NCI-H2227 (cell line): ENCODE measurements around the gene TLE3.
"Not testable (repeated sequence)": the region's sequence is repeated elsewhere in the genome, so short reads cannot be mapped to it uniquely, and the experiment has no call there.

ENCODE experiments used
- DNase-seq: peaks from one replicate; lab custom pipeline; 2025; ENCODE audit not compliant: unreplicated experiment; lab: John Stamatoyannopoulos, UW

The TLE3 gene

GRCh38 chr15:70097321-70098152 is at the start of gene TLE3:
Gene TLE3, minus strand, starts transcription at chr15:70097917. Its CDS starts 1,119 bp downstream, at chr15:70096798.
- DNase-seq = peak; percentile 94

DNA sequence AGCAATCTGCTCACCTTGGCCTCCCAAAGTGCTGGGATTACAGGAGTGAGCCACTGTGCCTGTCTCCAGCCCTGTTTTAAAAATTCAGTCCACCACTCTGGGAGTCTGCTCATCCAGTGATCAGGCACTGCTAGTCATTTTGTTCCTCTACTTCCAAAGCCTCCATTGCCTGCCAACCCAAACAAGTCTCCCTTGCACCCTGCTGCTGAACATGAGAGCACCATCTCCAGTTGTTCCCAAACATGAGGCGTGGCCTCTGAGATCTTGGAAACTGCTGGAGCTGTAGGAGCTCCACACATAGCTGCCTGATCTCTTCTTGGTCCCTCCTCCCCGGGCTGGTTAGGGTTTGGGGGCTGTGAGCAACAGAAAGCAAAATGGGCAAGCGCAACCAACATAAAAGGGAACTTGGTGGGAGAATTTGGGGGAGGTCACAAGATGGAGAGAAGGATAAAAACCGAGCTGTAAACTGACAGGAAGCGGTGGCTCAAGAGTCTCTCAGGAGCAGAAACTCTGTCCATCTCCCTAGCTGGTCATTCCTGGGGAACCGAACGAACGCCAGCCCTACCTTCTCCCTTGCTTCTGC is 49.6 kb upstream of the TLE3 start:
- DNase-seq = no peak

DNA sequence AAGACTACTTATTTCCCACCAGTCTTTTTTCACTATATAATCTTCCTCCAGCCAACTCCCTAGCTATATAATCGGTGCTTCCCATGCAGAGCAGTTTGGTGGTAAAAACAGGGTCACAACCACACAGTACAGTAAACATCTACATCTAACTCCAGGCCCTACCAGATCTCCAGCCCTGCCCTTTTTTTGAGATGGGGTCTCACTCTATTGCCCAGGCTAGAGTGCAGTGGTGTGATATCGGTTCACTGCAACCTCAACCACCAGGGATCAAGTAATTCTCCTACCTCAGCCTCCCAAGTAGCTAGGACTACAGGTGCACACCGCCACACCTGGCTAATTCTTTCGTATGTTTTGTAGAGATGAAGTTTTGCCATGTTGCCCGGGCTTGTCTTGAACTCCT is 49.1 kb upstream of the TLE3 start:
- no peak for DNase-seq

DNA sequence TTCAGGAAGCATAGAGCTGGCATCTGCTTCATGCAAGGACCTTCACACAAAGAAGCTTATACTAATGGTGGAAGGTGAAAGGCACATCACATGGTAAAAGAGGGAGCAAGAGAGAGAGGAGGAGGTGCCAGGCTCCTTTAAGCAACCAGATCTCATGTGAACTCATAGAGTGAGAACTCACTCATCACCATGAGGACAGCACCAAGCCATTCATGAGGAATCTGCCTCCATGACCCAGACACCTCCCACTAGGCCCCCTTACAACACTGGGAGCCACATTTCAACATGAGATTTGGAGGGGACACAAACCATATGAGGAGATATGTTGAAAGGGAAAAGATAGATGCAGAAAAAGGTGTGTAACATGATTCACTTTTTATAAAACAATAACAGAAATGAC is 48.4 kb upstream of the TLE3 start:
- DNase-seq = no peak

DNA sequence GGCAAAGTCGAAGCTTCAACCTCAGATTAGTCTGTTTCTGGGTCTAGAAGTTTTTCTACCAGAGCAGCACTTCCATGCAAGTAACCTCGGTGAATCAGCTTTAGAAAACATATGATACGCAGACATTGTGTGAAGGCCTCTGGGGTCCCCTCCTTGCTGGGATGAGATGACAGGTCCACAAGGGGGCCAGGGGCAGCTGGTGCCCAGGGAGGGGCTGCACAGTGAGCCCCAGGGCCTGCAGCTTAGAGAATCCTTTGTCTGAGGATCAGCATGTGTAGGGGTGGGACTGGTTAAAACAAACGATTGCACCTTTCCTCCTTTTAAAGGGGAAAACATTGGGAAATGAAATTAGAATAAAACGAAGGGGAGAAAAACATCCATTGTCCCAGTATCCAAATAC is 47.5 kb upstream of the TLE3 start:
- no peak for DNase-seq

- no peak for DNase-seq
Measured at GRCh38 chr15:70142322-70143191, 44.8 kb upstream of the TLE3 start.

GRCh38 chr15:70142072-70142321 is 44.3 kb upstream of the TLE3 start:
- DNase-seq = no peak

DNA sequence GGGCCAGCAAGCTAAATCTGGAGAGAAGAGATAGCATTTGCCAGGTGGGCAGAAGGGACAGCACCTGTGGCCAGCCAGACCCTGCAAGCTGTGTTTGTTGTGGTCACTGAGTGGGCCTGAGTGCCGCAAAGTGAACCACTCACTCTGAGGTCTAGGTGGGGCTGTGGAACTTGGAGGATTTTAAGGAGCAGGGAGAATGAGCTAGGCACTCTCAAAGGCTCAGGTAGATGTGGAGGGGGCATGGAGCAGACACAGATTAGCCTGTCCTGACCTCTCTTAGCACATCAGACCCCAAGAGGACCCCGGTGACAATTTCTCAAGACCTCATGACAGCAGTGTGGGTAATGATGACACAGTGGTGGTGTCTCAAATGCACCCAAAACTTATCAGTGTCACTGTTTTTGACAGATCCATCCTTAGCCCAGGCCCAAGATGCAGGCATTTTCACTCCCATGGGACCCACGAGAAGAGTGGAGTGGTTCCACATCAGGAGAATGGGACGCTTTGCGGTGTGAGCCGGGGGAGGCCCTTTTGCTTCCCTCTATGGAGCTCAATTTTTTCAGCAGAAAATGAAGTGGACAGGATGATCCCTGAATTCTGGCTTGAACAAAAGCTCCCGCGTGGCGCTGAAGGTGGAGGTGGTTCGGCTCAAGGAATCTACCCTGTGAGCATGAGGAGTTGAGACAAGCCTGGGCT is 43.8 kb upstream of the TLE3 start:
- DNase-seq = no peak

DNA sequence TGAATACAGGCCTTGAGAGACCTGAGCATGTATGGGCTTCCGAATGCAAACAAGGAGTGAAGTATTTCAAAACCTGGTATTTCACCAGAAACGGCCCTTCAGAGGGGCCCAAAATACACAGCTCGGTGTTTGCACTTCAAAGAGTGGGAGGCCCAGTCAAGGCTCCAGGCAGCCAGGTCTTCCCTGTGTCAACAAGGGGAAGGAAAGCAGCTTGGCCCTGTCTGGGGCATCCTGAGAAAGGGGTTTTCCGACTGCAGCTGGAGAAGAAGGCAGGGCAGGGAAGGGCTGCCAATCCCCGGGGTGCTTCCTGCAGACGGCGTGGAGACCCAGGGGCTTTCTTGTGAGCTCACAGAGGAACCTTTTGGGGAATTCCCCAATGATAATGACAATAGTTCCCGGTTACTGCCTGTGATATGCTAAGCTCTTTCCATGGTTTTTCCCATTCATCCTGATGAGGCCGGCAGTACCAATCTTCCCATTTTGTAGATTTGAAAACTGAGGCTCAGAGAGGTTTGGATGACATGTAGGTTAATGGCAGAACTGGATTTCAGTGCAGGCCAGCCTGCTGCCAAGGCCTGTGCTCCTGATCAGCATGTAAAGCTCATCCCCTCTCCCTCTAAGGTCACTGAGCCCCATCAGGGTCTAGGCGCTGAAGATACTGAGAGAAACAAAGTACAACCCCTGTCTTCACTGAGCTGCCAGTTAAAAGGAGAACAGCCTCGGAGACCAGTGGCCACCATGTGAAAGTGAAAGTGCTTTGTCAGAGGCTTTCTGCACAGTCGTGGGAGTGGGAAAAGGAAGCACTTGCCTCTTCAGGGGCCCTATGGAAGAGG is 43.0 kb upstream of the TLE3 start:
- DNase-seq = no peak

DNA sequence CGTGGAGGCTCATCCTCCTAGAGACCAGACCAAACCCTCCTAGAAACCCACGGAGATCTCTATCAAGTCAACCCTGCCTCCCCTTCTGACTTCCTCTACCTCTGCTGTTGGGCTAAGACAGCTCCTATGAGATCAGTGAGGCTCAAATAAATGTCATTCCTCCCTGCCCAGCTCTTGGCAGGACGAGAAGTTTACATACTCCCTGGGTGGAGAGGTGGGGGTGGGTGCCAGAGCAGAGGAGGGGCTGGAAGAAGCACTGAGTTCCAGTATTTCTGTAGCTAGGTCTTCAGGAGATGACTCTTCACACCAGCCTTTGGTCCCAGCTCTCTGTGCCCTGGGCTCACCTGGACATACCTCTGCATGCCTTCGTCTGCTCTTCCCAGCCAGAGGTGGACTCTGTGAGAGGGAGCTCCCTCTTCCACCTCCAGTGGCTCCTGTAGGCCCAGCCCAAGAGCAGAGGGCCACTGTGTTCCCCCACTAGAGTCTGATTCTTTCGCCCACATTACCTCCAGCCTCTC is 42.4 kb upstream of the TLE3 start:
- no peak for DNase-seq

DNA sequence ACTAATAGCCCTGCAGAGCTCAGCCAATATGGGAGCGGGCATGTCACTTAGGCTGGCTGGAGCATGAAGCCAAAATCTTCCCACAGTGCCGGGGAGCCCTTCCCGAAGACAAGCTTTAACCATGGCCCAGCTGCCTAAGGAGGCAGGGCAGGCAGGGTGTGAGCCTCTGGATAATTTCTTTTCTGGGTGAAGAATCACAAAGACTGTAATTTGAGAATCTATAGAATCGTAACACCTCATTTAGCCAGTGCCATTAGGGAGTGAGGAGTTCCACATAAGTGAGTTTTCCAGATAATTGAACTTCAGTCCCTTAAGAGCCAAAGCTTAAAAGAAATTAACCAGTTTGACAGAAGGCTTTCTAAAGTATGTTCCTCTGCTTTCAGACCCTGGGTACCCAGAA is 40.2 kb upstream of the TLE3 start:
- peak; percentile 23 for DNase-seq

DNA sequence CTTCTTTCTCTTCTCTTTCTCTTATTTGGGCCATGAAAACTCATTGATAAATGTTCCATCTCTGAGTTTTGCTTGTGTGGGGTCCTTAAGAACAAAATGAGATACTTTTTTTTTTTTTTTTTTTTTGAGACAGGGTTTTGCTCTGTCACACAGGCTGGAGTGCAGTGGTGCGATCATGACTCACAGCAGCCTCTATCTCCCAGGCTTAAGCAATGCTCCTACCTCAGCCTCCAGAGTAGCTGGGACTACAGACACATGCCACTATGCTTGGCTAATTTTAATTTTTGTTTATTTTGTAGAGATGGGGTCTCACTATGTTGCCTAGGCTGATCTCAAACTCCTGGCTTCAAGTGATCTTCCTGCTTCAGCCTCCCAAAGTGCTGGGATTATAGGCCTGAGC is 39.3 kb upstream of the TLE3 start:
- not testable (repeated sequence) for DNase-seq

DNA sequence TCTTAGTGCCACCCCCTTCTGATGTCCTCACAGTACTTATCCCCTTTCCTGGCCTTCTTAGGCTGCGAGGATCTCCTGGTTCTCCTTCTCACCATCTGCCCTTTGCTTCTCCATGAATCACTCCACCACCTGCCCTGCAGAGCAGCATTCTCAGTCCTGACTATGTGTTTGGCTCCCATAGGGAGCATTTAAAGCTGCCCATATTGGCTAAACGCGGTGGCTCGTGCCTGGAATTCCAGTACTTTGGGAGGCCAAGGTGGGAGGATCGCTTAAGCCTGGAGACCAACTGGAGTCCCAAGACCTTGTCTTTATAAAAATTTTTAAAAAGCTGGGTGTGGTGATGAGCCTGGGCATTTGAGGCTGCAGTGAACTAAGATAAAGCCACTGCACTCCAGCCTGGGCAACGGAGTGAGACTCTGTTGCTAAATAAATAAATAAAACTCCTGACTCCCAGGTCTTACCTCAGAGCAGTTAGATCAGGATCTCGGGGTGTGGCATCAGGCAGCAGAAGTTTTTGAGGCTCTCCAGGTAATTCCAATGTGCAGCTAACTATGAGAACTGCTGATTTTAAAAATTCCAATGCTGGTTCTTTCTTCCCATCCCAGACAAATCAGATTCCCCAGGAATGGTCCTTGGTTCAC is 36.2 kb upstream of the TLE3 start:
- no peak for DNase-seq

DNA sequence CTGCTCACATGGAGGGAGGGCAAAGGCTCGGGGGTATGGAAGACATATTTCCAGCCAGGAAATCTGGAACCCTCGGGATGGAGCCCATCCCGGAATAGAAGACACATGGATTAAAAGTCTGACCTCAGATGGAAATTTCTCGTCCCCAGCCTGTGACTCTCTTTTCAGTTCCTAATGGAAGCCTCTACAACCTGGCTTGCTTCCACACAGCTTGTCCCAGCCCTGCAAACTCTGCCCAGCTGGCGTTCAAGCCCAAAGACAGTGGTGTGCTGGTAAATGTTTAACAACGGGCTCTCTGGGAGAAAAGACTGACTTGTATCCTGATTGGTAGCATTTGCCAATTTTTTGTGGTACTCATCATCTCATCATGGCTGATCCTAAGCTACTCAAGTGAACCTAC is 35.6 kb upstream of the TLE3 start:
- DNase-seq = no peak

DNA sequence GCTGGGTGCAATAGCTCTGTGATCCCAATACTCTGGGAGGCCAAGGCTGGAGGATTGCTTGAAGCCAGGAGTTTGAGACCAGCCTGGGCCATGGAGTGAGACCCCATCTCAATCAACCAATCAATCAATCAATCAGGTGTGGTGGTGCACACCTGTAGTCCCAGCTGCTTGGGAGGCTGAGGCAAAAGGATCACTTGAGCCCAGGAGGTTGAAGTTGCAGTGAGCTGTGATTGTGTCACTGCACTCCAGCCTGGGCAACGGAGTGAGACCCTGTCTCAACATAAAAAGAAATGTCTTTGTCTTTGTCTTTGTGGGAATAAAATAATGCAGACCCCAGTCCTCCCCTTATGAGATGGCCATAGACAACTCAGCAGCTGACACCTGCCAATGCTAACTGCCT is 34.9 kb upstream of the TLE3 start:
- no peak for DNase-seq

DNA sequence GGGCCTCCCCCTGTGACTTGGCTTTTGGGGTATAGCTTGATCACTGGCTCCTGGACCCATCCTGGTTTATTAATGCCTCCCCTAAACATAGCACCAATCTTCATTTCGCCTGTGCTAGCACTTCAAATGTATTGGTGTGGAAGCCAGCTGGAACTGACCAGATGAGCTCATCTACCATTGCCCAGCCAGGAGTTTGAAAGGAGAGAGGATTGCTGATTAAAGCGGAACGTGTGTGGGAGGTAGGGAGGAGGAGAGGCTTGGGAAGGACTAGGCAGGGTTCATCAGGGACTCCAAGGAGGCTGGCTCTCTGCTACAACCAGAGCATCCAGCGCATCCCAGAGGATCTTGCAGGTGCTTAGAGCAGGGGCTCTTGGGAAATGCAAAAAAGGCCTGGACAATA is 34.4 kb upstream of the TLE3 start:
- no peak for DNase-seq

GRCh38 chr15:70128414-70129140 is 30.9 kb upstream of the TLE3 start:
- DNase-seq = no peak

DNA sequence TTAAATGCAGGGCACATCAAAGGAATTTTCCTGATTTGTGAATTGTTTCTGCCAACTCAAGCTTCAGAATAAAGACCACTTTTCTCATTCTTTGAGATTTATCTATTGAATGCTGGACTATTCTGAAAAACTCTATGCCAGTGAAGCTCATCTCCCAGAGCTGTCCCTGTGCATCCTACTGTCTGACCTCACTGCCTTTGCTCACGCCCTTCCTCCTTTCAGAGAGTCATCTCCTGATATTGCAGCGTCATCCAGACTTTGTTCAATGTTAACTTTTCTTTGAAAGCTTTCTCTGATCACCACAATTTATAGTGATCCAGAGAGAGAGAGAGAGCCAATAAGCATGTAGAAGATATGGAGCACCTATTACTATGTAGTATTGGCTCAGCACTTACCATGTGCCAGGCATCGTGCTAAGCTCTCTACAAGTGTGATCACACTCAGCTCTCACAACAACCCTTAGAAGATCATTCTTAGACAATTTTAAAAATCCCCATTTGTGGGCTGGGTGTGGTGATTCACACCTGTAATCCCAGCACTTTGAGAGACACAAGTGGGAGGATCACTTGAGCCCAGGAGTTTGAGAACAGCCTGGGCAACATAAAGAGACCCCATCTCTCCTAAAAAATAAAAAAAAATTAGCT is 30.2 kb upstream of the TLE3 start:
- DNase-seq = no peak

DNA sequence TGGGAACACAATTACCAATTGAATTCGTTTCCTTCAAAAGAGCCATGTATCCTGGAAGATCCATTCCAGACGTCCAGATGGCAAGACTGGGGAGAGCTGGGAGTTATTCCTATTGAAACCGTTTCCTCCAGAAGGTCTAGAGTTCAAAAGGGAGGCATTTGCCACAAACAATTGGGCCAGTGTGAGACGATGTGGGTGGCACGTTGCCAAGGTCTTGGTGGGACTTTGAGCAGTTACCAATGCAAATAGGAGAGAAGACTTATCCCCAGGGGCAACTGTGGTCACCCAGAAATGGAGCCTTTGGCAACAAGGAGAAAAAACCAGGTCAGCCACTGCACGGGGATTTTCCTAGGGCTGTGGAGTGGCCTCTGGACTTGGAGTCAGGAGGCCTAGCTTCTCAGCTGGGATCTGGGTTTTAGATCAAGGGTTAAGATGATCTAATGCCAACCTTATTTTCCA is 29.6 kb upstream of the TLE3 start:
- no peak for DNase-seq
